ENCODE results near the gene PITX3.
A peak's percentile ranks its signal among the peaks of the same experiment; 100 is the strongest.

The PITX3 gene

GRCh38 chr10:102241444-102242117 lies at the start of gene PITX3:
PITX3 (minus strand) TSS chr10:102241512; CDS start chr10:102232080, 9,432 bp downstream.
- peak; percentile 81 for DNase-seq (ENCODE audit: low spot score)

GRCh38 chr10:102289840-102290239 lies 48.5 kb upstream of the PITX3 start:
- DNase-seq (ENCODE audit: low spot score), result no peak

- no peak for DNase-seq (ENCODE audit: low spot score)
These were observed 48.0 kb upstream of the PITX3 start for GRCh38 chr10:102289356-102289755.

- no peak for DNase-seq (ENCODE audit: low spot score)
These were observed 46.7 kb upstream of the PITX3 start for GRCh38 chr10:102287991-102288390.

GRCh38 chr10:102287538-102287937 lies 46.2 kb upstream of the PITX3 start:
- DNase-seq (ENCODE audit: low spot score), result no peak

- DNase-seq (ENCODE audit: low spot score), result no peak
These were observed 44.9 kb upstream of the PITX3 start for GRCh38 chr10:102286216-102286615.

GRCh38 chr10:102285133-102285532 lies 43.8 kb upstream of the PITX3 start:
- DNase-seq (ENCODE audit: low spot score), result no peak

- DNase-seq (ENCODE audit: low spot score), result no peak
These were observed 43.2 kb upstream of the PITX3 start for GRCh38 chr10:102284531-102284930.

GRCh38 chr10:102283890-102284289 lies 42.6 kb upstream of the PITX3 start:
- DNase-seq (ENCODE audit: low spot score), result no peak

GRCh38 chr10:102283488-102283887 lies 42.2 kb upstream of the PITX3 start:
- no peak for DNase-seq (ENCODE audit: low spot score)

GRCh38 chr10:102281102-102281487 lies 39.8 kb upstream of the PITX3 start:
- no peak for DNase-seq (ENCODE audit: low spot score)

GRCh38 chr10:102280397-102281101 lies 39.2 kb upstream of the PITX3 start:
- DNase-seq (ENCODE audit: low spot score), result no peak

GRCh38 chr10:102279104-102279503 lies 37.8 kb upstream of the PITX3 start:
- no peak for DNase-seq (ENCODE audit: low spot score)

- no peak for DNase-seq (ENCODE audit: low spot score)
These were observed 34.0 kb upstream of the PITX3 start for GRCh38 chr10:102275343-102275742.

GRCh38 chr10:102274062-102274461 lies 32.8 kb upstream of the PITX3 start:
- no peak for DNase-seq (ENCODE audit: low spot score)

GRCh38 chr10:102269017-102269416 lies 27.7 kb upstream of the PITX3 start:
- DNase-seq (ENCODE audit: low spot score), result no peak

GRCh38 chr10:102268375-102268888 lies 27.1 kb upstream of the PITX3 start:
- DNase-seq (ENCODE audit: low spot score), result no peak

- DNase-seq (ENCODE audit: low spot score), result no peak
These were observed 26.4 kb upstream of the PITX3 start for GRCh38 chr10:102267748-102268147.

GRCh38 chr10:102266670-102267069 lies 25.4 kb upstream of the PITX3 start:
- DNase-seq (ENCODE audit: low spot score), result no peak

- no peak for DNase-seq (ENCODE audit: low spot score)
These were observed 23.1 kb upstream of the PITX3 start for GRCh38 chr10:102264371-102264770.

GRCh38 chr10:102262744-102263370 lies 21.5 kb upstream of the PITX3 start:
- no peak for DNase-seq (ENCODE audit: low spot score)

GRCh38 chr10:102261842-102262241 lies 20.5 kb upstream of the PITX3 start:
- DNase-seq (ENCODE audit: low spot score), result no peak

- DNase-seq (ENCODE audit: low spot score), result no peak
These were observed 19.9 kb upstream of the PITX3 start for GRCh38 chr10:102261196-102261595.
